ENCODE measurements around the gene MEAF6. TPM values are rescaled to one million over a fixed set of nuclear protein-coding genes. Genes with fewer than 3 reads are reported as not detected.

MEAF6 gene
- total RNA-seq, 1 experiment from 2014 or later, result 51.6 TPM

DNA sequence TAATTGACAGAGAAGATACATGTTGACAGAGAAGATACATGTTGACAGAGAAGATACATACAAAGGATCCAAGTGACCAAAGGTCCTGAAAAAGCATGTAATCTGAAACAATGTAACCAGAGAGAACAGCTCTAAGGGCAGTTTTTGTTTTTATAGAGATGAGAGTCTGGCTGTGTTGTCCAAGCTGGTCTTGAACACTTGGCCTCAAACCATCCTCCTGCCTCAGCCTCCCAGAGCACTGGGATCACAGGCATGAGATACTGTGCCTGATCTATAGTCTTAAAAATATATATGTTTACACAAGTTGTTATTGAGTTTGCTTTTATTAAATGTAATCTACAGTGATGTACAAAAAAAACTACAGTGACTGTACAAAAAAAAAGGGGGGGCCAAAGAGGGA, 12.5 kb downstream of the MEAF6 start:
- H3K36me3 Mint-ChIP-seq (ENCODE audit: insufficient read depth in 1 of 3, low read depth in 3 of 3), result peaks cover 1 to 60% (median 25%) of the 10 kb centered on the region in 3 experiments; a peak in 6 of 7 replicates
- H2BK12ac ChIP-seq (ENCODE audit: insufficient read length, low read depth, low read length), result no peak overlapping the region
- no peaks in the 10 kb centered on the region for H3K79me2 ChIP-seq (ENCODE audit: insufficient read depth, low read length)
- H2BK120ac ChIP-seq (ENCODE audit: low read depth, low read length, poor library complexity, severe bottlenecking), result no peak overlapping the region
- no peaks in the 10 kb centered on the region for H3K79me1 ChIP-seq (ENCODE audit: insufficient read depth, low read depth, low read length, poor library complexity, severe bottlenecking)
- H3K9me3 Mint-ChIP-seq, result no peaks in the 10 kb centered on the region
- H2BK5ac ChIP-seq (ENCODE audit: insufficient read length, low read length), result no peak overlapping the region
- no peak overlapping the region for H3T11ph ChIP-seq (ENCODE audit: low read length)
- H3K27ac ChIP-seq (ENCODE audit: insufficient read length, low read depth, low read length), result no peak overlapping the region
- no peak overlapping the region for H3K4me2 ChIP-seq (ENCODE audit: insufficient read depth, insufficient read length, low read length)
- H3K9ac ChIP-seq (ENCODE audit: extremely low read depth, insufficient read length, low read length), result no peak overlapping the region
- H3K9me3 ChIP-seq (ENCODE audit: control insufficient read depth, low read depth, low read length), result no peaks in the 10 kb centered on the region
- H2BK20ac ChIP-seq (ENCODE audit: low read depth, low read length, poor library complexity, severe bottlenecking), result no peak overlapping the region
- no peak overlapping the region for H4K91ac ChIP-seq (ENCODE audit: insufficient read length, low read depth, low read length)
- no peaks in the 10 kb centered on the region for H3K27me3 Mint-ChIP-seq (ENCODE audit: low read depth)
- DNase-seq, result no peak
- H3K27me3 ChIP-seq (ENCODE audit: insufficient read depth, low read length), result no peaks in the 10 kb centered on the region
- no peak overlapping the region for H2AFZ ChIP-seq (ENCODE audit: low read length)
- H2AK5ac ChIP-seq (ENCODE audit: insufficient read length, low read length), result no peak overlapping the region
- H2BK15ac ChIP-seq (ENCODE audit: low read depth, low read length), result no peak overlapping the region
- no peak overlapping the region for H3K18ac ChIP-seq (ENCODE audit: insufficient read length, low read depth, low read length)
- H3K23me2 ChIP-seq (ENCODE audit: insufficient read length, low read depth, low read length, poor library complexity, severe bottlenecking), result no peaks in the 10 kb centered on the region
- TF ChIP-seq, protein P1, sequence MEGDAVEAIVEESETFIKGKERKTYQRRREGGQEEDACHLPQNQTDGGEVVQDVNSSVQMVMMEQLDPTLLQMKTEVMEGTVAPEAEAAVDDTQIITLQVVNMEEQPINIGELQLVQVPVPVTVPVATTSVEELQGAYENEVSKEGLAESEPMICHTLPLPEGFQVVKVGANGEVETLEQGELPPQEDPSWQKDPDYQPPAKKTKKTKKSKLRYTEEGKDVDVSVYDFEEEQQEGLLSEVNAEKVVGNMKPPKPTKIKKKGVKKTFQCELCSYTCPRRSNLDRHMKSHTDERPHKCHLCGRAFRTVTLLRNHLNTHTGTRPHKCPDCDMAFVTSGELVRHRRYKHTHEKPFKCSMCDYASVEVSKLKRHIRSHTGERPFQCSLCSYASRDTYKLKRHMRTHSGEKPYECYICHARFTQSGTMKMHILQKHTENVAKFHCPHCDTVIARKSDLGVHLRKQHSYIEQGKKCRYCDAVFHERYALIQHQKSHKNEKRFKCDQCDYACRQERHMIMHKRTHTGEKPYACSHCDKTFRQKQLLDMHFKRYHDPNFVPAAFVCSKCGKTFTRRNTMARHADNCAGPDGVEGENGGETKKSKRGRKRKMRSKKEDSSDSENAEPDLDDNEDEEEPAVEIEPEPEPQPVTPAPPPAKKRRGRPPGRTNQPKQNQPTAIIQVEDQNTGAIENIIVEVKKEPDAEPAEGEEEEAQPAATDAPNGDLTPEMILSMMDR (conservative IDR thresholded peaks at IDR 0.05), result no peak
- H3K27ac Mint-ChIP-seq, result peak overlapping the region in 1 of 3 experiments; percentile 36; a peak in 1 of 7 replicates
- no peak overlapping the region for H3K4me3 Mint-ChIP-seq
- no peak overlapping the region for H4K8ac ChIP-seq (replicated peaks; ENCODE audit: insufficient read length, low read depth, low read length)
- no peak overlapping the region for H3K56ac ChIP-seq (ENCODE audit: insufficient read length, low read depth, low read length)
- H3K23ac ChIP-seq (ENCODE audit: insufficient read length, low read depth, low read length), result no peak overlapping the region
- H4K5ac ChIP-seq (ENCODE audit: insufficient read length, low read depth, low read length), result no peak overlapping the region
- no peaks in the 10 kb centered on the region for H4K20me1 ChIP-seq (ENCODE audit: control insufficient read depth, insufficient read depth, insufficient read length)
- H3K14ac ChIP-seq (ENCODE audit: insufficient read depth, low read length), result no peak overlapping the region
- H3K4me1 Mint-ChIP-seq, result no peaks in the 10 kb centered on the region
- H3K4me1 ChIP-seq (ENCODE audit: insufficient read depth, low read length), result no peaks in the 10 kb centered on the region
- H3K4ac ChIP-seq (ENCODE audit: low read depth, low read length), result no peak overlapping the region
